HEK293 (cell line): ENCODE measurements around the gene TCHHL1.
A peak's percentile ranks its signal among the peaks of the same experiment; 100 is the strongest.

Experiments
- ATF2 ChIP-seq: fragments of 450-650 bp; formaldehyde crosslinking; IDR thresholded peaks from 2 replicates; pipeline ENCODE4 v1.5.1; 2016; ENCODE audit warnings: missing biosample characterization, missing genetic modification characterization, low read depth
- CTCF ChIP-seq: fragments of 450-650 bp; formaldehyde crosslinking; IDR thresholded peaks from 2 replicates; pipeline ENCODE4 v1.5.1; 2016; ENCODE audit warnings: missing biosample characterization, missing genetic modification characterization
- KLF16 ChIP-seq: fragments of 450-650 bp; formaldehyde crosslinking; IDR thresholded peaks from 2 replicates; pipeline ENCODE4 v1.5.1; 2017; ENCODE audit warnings: missing biosample characterization, missing genetic modification characterization
- PATZ1 ChIP-seq: fragments of 450-650 bp; formaldehyde crosslinking; IDR thresholded peaks from 2 replicates; pipeline ENCODE4 v1.5.1; 2016; ENCODE audit warnings: missing biosample characterization, missing genetic modification characterization
- YY1 ChIP-seq: fragments of 450-650 bp; formaldehyde crosslinking; IDR thresholded peaks from 2 replicates; pipeline ENCODE4 v1.5.1; 2018; ENCODE audit warnings: missing biosample characterization, missing genetic modification characterization
- ZNF114 ChIP-seq: fragments of 450-650 bp; formaldehyde crosslinking; IDR thresholded peaks from 2 replicates; pipeline ENCODE4 v1.5.0; 2017; ENCODE audit warnings: missing biosample characterization, missing genetic modification characterization
- ZNF132 ChIP-seq: fragments of 450-650 bp; formaldehyde crosslinking; IDR thresholded peaks from 2 replicates; pipeline ENCODE4 v1.5.1; 2017; ENCODE audit warnings: missing biosample characterization, missing genetic modification characterization, borderline replicate concordance
- ZNF561 ChIP-seq: fragments of 450-650 bp; IDR thresholded peaks from 2 replicates; pipeline ENCODE4 v1.5.1; 2018; ENCODE audit warnings: missing biosample characterization, missing genetic modification characterization, borderline replicate concordance
- ZNF670 ChIP-seq: fragments of 450-650 bp; formaldehyde crosslinking; IDR thresholded peaks from 2 replicates; pipeline ENCODE4 v1.5.1; 2016; ENCODE audit warnings: missing biosample characterization, missing genetic modification characterization, low read depth

GRCh38 chr1:152130186-152130585 is 41.3 kb upstream of the TCHHL1 start:
- no peak for TF ChIP-seq ZNF114 (tag by site-specific recombination)
- TF ChIP-seq ATF2 (tag by site-specific recombination): peak; percentile 56; the same call in 1 of the 2 replicates
- no peak for TF ChIP-seq CTCF (tag by site-specific recombination)
- TF ChIP-seq YY1 (tag by site-specific recombination): no peak
- no peak for TF ChIP-seq ZNF670 (tag by site-specific recombination)
- no peak for TF ChIP-seq KLF16 (tag by site-specific recombination)
- no peak for TF ChIP-seq ZNF132 (tag by site-specific recombination)
- no peak for TF ChIP-seq PATZ1
- no peak for TF ChIP-seq ZNF561 (tag by site-specific recombination)
